IPS-11a (cell line): ENCODE results near the gene MSL2.
"Not testable (repeated sequence)": the region's sequence is repeated elsewhere in the genome, so short reads cannot be mapped to it uniquely, and the experiment has no call there.

Experiments
- H3K4me3 ChIP-seq: one replicate; pipeline ENCODE4 v1.5.1; 2013; ENCODE audit warnings: low read depth, low read length, control low read depth

The MSL2 gene

GRCh38 chr3:136146981-136147729 lies 49.0 kb downstream of the MSL2 start:
- H3K4me3 ChIP-seq, result no peak overlapping the region

GRCh38 chr3:136144397-136144796 lies 51.7 kb downstream of the MSL2 start:
- not testable (repeated sequence) for H3K4me3 ChIP-seq

GRCh38 chr3:136142592-136142991 lies 53.5 kb downstream of the MSL2 start:
- no peak overlapping the region for H3K4me3 ChIP-seq

- no peak overlapping the region for H3K4me3 ChIP-seq
Measured at GRCh38 chr3:136141891-136142290, 54.2 kb downstream of the MSL2 start.

- no peak overlapping the region for H3K4me3 ChIP-seq
Measured at GRCh38 chr3:136141291-136141785, 54.8 kb downstream of the MSL2 start.

- H3K4me3 ChIP-seq, result no peak overlapping the region
Measured at GRCh38 chr3:136136454-136136853, 59.7 kb downstream of the MSL2 start.

- H3K4me3 ChIP-seq, result no peak overlapping the region
Measured at GRCh38 chr3:136135039-136135802, 60.9 kb downstream of the MSL2 start.

- H3K4me3 ChIP-seq, result no peak overlapping the region
Measured at GRCh38 chr3:136134091-136134490, 62.0 kb downstream of the MSL2 start.

- H3K4me3 ChIP-seq, result not testable (repeated sequence)
Measured at GRCh38 chr3:136131647-136132046, 64.5 kb downstream of the MSL2 start.

GRCh38 chr3:136122006-136122405 lies 74.1 kb downstream of the MSL2 start:
- no peak overlapping the region for H3K4me3 ChIP-seq

GRCh38 chr3:136120373-136121348 lies 75.5 kb downstream of the MSL2 start:
- no peak overlapping the region for H3K4me3 ChIP-seq

GRCh38 chr3:136119783-136120182 lies 76.4 kb downstream of the MSL2 start:
- H3K4me3 ChIP-seq, result not testable (repeated sequence)

- not testable (repeated sequence) for H3K4me3 ChIP-seq
Measured at GRCh38 chr3:136119332-136119731, 76.8 kb downstream of the MSL2 start.

- no peak overlapping the region for H3K4me3 ChIP-seq
Measured at GRCh38 chr3:136114421-136114820, 81.7 kb downstream of the MSL2 start.

- H3K4me3 ChIP-seq, result no peak overlapping the region
Measured at GRCh38 chr3:136110481-136110880, 85.7 kb downstream of the MSL2 start.

- no peak overlapping the region for H3K4me3 ChIP-seq
Measured at GRCh38 chr3:136109499-136109898, 86.6 kb downstream of the MSL2 start.

GRCh38 chr3:136106101-136106500 lies 90.0 kb downstream of the MSL2 start:
- H3K4me3 ChIP-seq, result no peak overlapping the region

GRCh38 chr3:136105044-136105443 lies 91.1 kb downstream of the MSL2 start:
- H3K4me3 ChIP-seq, result no peak overlapping the region
